Breast epithelium (tissue), 3 donors: Measurements from ENCODE around the gene PPP1R2B.

Experiments
- POLR2A ChIP-seq: fragments of 450-650 bp; IDR thresholded peaks from one replicate; pipeline ENCODE4 v1.6.1; 2016; ENCODE audit warnings: antibody characterized with exemption, mild to moderate bottlenecking, moderate library complexity
- POLR2AphosphoS5 ChIP-seq, 3 donors: sonication (generic); formaldehyde crosslinking; IDR thresholded peaks; one replicate each; pipeline ENCODE4 v1.6.1; 2017; ENCODE audit warnings: antibody characterized with exemption in 3 of 3
- TF ChIP-seq, protein P1 (sequence below), 3 donors: fragments of 450-650 bp; IDR thresholded peaks; one replicate each; pipeline ENCODE4 v1.5.1; 2016 to 2017; ENCODE audit warnings: antibody characterized with exemption in 3 of 3, mild to moderate bottlenecking in 3 of 3, moderate library complexity in 3 of 3

- TF ChIP-seq POLR2A: no peak
- TF ChIP-seq, protein P1, sequence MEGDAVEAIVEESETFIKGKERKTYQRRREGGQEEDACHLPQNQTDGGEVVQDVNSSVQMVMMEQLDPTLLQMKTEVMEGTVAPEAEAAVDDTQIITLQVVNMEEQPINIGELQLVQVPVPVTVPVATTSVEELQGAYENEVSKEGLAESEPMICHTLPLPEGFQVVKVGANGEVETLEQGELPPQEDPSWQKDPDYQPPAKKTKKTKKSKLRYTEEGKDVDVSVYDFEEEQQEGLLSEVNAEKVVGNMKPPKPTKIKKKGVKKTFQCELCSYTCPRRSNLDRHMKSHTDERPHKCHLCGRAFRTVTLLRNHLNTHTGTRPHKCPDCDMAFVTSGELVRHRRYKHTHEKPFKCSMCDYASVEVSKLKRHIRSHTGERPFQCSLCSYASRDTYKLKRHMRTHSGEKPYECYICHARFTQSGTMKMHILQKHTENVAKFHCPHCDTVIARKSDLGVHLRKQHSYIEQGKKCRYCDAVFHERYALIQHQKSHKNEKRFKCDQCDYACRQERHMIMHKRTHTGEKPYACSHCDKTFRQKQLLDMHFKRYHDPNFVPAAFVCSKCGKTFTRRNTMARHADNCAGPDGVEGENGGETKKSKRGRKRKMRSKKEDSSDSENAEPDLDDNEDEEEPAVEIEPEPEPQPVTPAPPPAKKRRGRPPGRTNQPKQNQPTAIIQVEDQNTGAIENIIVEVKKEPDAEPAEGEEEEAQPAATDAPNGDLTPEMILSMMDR (IDR thresholded peaks at IDR 0.05): no peak
- no peak for TF ChIP-seq POLR2AphosphoS5 (IDR thresholded peaks at IDR 0.05)
These were observed 49.2 kb upstream of the PPP1R2B start for GRCh38 chr5:156800929-156801328.
